Loucy (cell line): Measurements from ENCODE around the gene DSC1.

Experiments
- H2AFZ ChIP-seq: fragments of 200-600 bp; sonication (generic); 2 replicates; pipeline ENCODE4 v1.6.0; 2016; ENCODE audit warnings: antibody characterized with exemption, mild to moderate bottlenecking, low read length, moderate library complexity
- H3F3A ChIP-seq: fragments of 200-600 bp; 2 replicates; pipeline ENCODE4 v1.6.0; 2016; ENCODE audit warnings: antibody characterized with exemption, low read depth, mild to moderate bottlenecking
- H3K27me3 ChIP-seq: fragments of 200-600 bp; sonication (generic); 2 replicates; pipeline ENCODE4 v1.6.1; 2014; ENCODE audit warnings: low read length, mild to moderate bottlenecking; ENCODE audit not compliant: insufficient read depth, poor library complexity, severe bottlenecking
- H3K36me3 ChIP-seq: fragments of 200-600 bp; sonication (generic); 2 replicates; pipeline ENCODE4 v1.6.1; 2016; ENCODE audit warnings: low read length; ENCODE audit not compliant: insufficient read depth
- H3K4me1 ChIP-seq: fragments of 200-600 bp; sonication (generic); 2 replicates; pipeline ENCODE4 v1.5.1; 2014; ENCODE audit warnings: low read length, mild to moderate bottlenecking; ENCODE audit not compliant: insufficient read depth, poor library complexity, severe bottlenecking
- H3K4me2 ChIP-seq: fragments of 200-600 bp; sonication (generic); 2 replicates; pipeline ENCODE4 v1.6.0; 2014; ENCODE audit warnings: antibody characterized with exemption, low read length, low read depth, mild to moderate bottlenecking; ENCODE audit not compliant: poor library complexity, severe bottlenecking
- H3K4me3 ChIP-seq: fragments of 200-600 bp; sonication (generic); 2 replicates; pipeline ENCODE4 v1.5.1; 2014; ENCODE audit warnings: low read length, mild to moderate bottlenecking, mixed read lengths; ENCODE audit not compliant: poor library complexity, severe bottlenecking
- H3K79me2 ChIP-seq: fragments of 200-600 bp; sonication (generic); 2 replicates; pipeline ENCODE4 v1.6.1; 2014; ENCODE audit warnings: low read length; ENCODE audit not compliant: insufficient read depth
- H3K9ac ChIP-seq: fragments of 200-600 bp; sonication (generic); 2 replicates; pipeline ENCODE4 v1.6.0; 2014; ENCODE audit warnings: mild to moderate bottlenecking, low read depth, low read length, moderate library complexity; ENCODE audit not compliant: poor library complexity, severe bottlenecking
- H3K9me2 ChIP-seq: fragments of 200-600 bp; sonication (generic); replicated peaks from 2 replicates; pipeline ENCODE4 v1.6.1; 2016; ENCODE audit warnings: low read depth, low read length, mixed read lengths
- H3K9me3 ChIP-seq: fragments of 200-600 bp; sonication (generic); 2 replicates; pipeline ENCODE4 v1.6.1; 2014; ENCODE audit warnings: mild to moderate bottlenecking, antibody characterized with exemption, low read length, low read depth; ENCODE audit not compliant: insufficient read depth
- H4K20me1 ChIP-seq: fragments of 200-600 bp; sonication (generic); 2 replicates; pipeline ENCODE4 v1.6.0; 2014; ENCODE audit warnings: antibody characterized with exemption, low read length, mild to moderate bottlenecking; ENCODE audit not compliant: insufficient read depth, poor library complexity, severe bottlenecking
- EZH2phosphoT487 ChIP-seq: fragments of 200-600 bp; IDR thresholded peaks from 2 replicates; pipeline ENCODE4 v1.6.1; 2018; ENCODE audit warnings: antibody characterized with exemption, mild to moderate bottlenecking, moderate library complexity, borderline replicate concordance
- TF ChIP-seq, protein P1 (sequence below): fragments of 200-600 bp; sonication (generic); conservative IDR thresholded peaks from 2 replicates; pipeline ENCODE4 v1.5.1; 2014; ENCODE audit warnings: mild to moderate bottlenecking, antibody characterized with exemption, low read length

Gene DSC1

DNA sequence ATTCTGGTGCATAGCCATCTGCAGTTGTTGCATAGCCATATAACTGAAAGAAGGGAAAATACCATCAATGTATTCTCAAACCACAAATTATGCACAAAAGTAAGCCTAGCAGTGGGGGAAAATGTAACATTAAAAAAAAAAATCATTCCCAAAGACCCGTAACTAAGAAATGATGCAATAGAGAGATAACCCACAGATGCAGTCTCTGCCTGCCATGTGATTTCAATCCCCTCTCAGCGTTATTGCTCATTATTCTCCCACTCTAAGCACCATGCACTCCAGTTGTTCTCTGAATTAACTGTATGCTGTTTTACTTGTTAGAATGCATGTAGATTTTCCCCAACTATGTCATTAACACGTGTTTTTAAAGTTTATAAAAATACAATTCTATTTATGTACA lies 14.1 kb downstream of the DSC1 start:
- Histone ChIP-seq H3F3A (no peaks in the 10 kb centered on the region), H3K27me3 (no peaks in the 10 kb centered on the region), H3K4me3 (no peak overlapping the region), H3K4me1 (no peaks in the 10 kb centered on the region), H2AFZ (no peak overlapping the region), H3K36me3 (no peaks in the 10 kb centered on the region), H3K9me3 (no peaks in the 10 kb centered on the region), H3K4me2 (no peak overlapping the region), H3K9me2 (no peaks in the 10 kb centered on the region), H4K20me1 (no peaks in the 10 kb centered on the region), H3K79me2 (no peaks in the 10 kb centered on the region), H3K9ac (no peak overlapping the region)
- TF ChIP-seq EZH2phosphoT487, result no peak
- TF ChIP-seq, protein P1, sequence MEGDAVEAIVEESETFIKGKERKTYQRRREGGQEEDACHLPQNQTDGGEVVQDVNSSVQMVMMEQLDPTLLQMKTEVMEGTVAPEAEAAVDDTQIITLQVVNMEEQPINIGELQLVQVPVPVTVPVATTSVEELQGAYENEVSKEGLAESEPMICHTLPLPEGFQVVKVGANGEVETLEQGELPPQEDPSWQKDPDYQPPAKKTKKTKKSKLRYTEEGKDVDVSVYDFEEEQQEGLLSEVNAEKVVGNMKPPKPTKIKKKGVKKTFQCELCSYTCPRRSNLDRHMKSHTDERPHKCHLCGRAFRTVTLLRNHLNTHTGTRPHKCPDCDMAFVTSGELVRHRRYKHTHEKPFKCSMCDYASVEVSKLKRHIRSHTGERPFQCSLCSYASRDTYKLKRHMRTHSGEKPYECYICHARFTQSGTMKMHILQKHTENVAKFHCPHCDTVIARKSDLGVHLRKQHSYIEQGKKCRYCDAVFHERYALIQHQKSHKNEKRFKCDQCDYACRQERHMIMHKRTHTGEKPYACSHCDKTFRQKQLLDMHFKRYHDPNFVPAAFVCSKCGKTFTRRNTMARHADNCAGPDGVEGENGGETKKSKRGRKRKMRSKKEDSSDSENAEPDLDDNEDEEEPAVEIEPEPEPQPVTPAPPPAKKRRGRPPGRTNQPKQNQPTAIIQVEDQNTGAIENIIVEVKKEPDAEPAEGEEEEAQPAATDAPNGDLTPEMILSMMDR, result no peak

DNA sequence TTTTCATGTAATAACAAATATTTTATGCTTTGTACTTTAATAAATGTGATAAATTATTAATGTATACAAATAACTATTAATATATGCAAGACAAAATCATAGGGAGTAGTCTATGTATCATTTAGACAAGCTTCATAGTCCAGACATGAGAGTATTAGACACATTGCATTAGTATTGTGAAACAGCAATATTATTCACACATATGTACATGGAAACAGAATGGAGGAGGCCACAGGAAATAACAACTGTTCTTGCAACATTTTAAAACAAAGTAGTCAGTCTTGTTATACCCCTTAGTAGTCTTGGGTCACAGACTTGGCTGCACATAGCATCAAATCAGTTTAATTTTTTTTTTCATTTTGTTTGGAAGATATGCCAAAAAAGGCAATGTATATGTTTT lies 15.8 kb downstream of the DSC1 start:
- Histone ChIP-seq H3K9me2 (no peaks in the 10 kb centered on the region), H3K36me3 (no peaks in the 10 kb centered on the region), H4K20me1 (no peaks in the 10 kb centered on the region), H3K79me2 (no peaks in the 10 kb centered on the region), H2AFZ (no peak overlapping the region), H3F3A (no peaks in the 10 kb centered on the region), H3K4me3 (no peak overlapping the region), H3K9ac (no peak overlapping the region), H3K27me3 (no peaks in the 10 kb centered on the region), H3K4me1 (no peaks in the 10 kb centered on the region), H3K4me2 (no peak overlapping the region), H3K9me3 (no peaks in the 10 kb centered on the region)
- no peak for TF ChIP-seq EZH2phosphoT487
- TF ChIP-seq, protein P1, result no peak

DNA sequence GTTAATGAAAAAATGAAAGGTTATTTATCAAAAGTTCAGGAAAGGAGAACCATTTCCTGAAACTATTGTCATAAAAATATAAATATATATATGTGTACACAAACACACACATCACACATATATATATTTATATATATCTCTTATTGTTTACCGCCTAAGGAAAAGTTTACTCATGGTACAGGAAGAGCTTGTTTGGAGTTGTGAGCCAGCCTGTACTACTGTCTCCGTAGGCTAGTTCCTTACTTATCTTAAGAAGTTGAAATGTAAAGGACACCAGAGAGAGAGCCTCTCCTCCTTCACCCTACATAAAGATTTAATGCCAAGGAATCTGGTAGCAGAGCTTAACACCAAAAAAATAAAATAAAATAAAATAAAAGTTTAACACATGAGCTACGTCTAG lies 19.6 kb downstream of the DSC1 start:
- TF ChIP-seq EZH2phosphoT487, result no peak
- TF ChIP-seq, protein P1, result no peak
- H3K9ac ChIP-seq, result no peak overlapping the region
- H3K4me2 ChIP-seq, result no peak overlapping the region
- no peaks in the 10 kb centered on the region for H4K20me1 ChIP-seq
- no peaks in the 10 kb centered on the region for H3K9me3 ChIP-seq
- no peaks in the 10 kb centered on the region for H3K4me1 ChIP-seq
- H3K4me3 ChIP-seq, result no peak overlapping the region
- no peaks in the 10 kb centered on the region for H3F3A ChIP-seq
- H3K27me3 ChIP-seq, result no peaks in the 10 kb centered on the region
- no peaks in the 10 kb centered on the region for H3K36me3 ChIP-seq
- no peak overlapping the region for H2AFZ ChIP-seq
- H3K79me2 ChIP-seq, result no peaks in the 10 kb centered on the region
- no peaks in the 10 kb centered on the region for H3K9me2 ChIP-seq
